Thymus (tissue), 14 donors: Measurements from ENCODE around the gene SPZ1. TPM values are rescaled to one million over a fixed set of nuclear protein-coding genes. Genes with fewer than 3 reads are reported as not detected.
A peak's percentile ranks its signal among the peaks of the same experiment; 100 is the strongest.
"Not testable (repeated sequence)": the region's sequence is repeated elsewhere in the genome, so short reads cannot be mapped to it uniquely, and the experiment has no call there.

Experiments used
- DNase-seq, 9 donors: peaks; one replicate each; pipeline ENCODE4 v3.0.0-alpha.2; 2013; ENCODE audit warnings: low spot score in 9 of 9, low read depth in 6 of 9, missing footprints in 1 of 9
- H3K27ac ChIP-seq, 2 donors: one replicate each; pipeline ENCODE4 v1.5.1; 2013; ENCODE audit warnings: control low read depth in 1 of 2, low read depth in 1 of 2, low read length in 1 of 2, mild to moderate bottlenecking in 1 of 2, moderate library complexity in 1 of 2
- H3K27me3 ChIP-seq, 2 donors: one replicate each; pipeline ENCODE4 v1.5.1; 2013; ENCODE audit warnings: low read length in 1 of 2; ENCODE audit not compliant: control insufficient read depth in 2 of 2, insufficient read depth in 1 of 2
- H3K36me3 ChIP-seq, 2 donors: one replicate each; pipeline ENCODE4 v1.5.1; 2013; ENCODE audit warnings: low read length in 1 of 2, mild to moderate bottlenecking in 1 of 2, moderate library complexity in 1 of 2; ENCODE audit not compliant: control insufficient read depth in 2 of 2, insufficient read depth in 2 of 2
- H3K4me1 ChIP-seq, 2 donors: one replicate each; pipeline ENCODE4 v1.5.1; 2013; ENCODE audit warnings: low read length in 2 of 2; ENCODE audit not compliant: control insufficient read depth in 2 of 2, insufficient read depth in 2 of 2
- H3K4me3 ChIP-seq, 2 donors: one replicate each; pipeline ENCODE4 v1.5.1; 2013; ENCODE audit warnings: low read length in 2 of 2, control low read depth in 1 of 2, mild to moderate bottlenecking in 1 of 2
- H3K9me3 ChIP-seq, 2 donors: one replicate each; pipeline ENCODE4 v1.5.1; 2013; ENCODE audit warnings: low read length in 1 of 2, mild to moderate bottlenecking in 1 of 2; ENCODE audit not compliant: control insufficient read depth in 2 of 2, insufficient read depth in 1 of 2
- WGBS: extraction: QIAGEN DNeasy Blood & Tissue Kit; methylation state at CpG from one replicate; pipeline ENCODE4 v1.1.7; 2013; 5-methylcytosine and 5-hydroxymethylcytosine counted together
- long read RNA-seq, 10 donors: transcript quantifications; one replicate each; lab custom pipeline, GENCODE V29; 2026
- polyA plus RNA-seq: library from polyadenylated mRNA; stranded (reverse); fragments of 200-250 nt; gene quantifications from one replicate; pipeline ENCODE4 v1.2.3, GENCODE V29; 2013
- total RNA-seq: library from RNA; stranded (reverse); fragments of 120-200 nt; gene quantifications from one replicate; pipeline ENCODE4 v1.2.4, GENCODE V29; 2013
- donor health status: healthy.

The SPZ1 gene
- not detected for total RNA-seq
- not detected for polyA plus RNA-seq
- long read RNA-seq, donor 1: 0 reads
- long read RNA-seq, donor 2: 0 reads
- long read RNA-seq, donor 3: 0 reads
- long read RNA-seq, donor 4: 0 reads
- long read RNA-seq, donor 5: 0 reads
- long read RNA-seq, donor 6: 0 reads
- long read RNA-seq, donor 7: 0 reads
- long read RNA-seq, donor 8: 0 reads
- long read RNA-seq, donor 9: 0 reads
- long read RNA-seq, donor 10: 0 reads

GRCh38 chr5:80319702-80320101 is at the start of gene SPZ1:
TSS of gene SPZ1 (plus strand) at chr5:80320002. CDS start at chr5:80320216, 214 bp downstream.
- WGBS: 98% methylated on average over 2 of the region's 2 CpGs
- no peak for DNase-seq
- Histone ChIP-seq H3K4me1 (no peaks in the 10 kb centered on the region), H3K36me3 (no peaks in the 10 kb centered on the region), H3K27ac (no peak within 1 kb of the TSS), H3K9me3 (no peaks in the 10 kb centered on the region), H3K27me3 (no peaks in the 10 kb centered on the region), H3K4me3 (no peak within 1 kb of the TSS)

GRCh38 chr5:80270543-80270942 is 49.3 kb upstream of the SPZ1 start:
- not testable (repeated sequence) for H3K4me3 ChIP-seq, DNase-seq, H3K27me3 ChIP-seq, H3K36me3 ChIP-seq, H3K9me3 ChIP-seq
- WGBS: 90% methylated on average over 2 of the region's 2 CpGs
- peak overlapping the region; percentile 79 to 87 for H3K27ac ChIP-seq
- peaks cover 0 to 37% of the 10 kb centered on the region in 2 donors for H3K4me1 ChIP-seq

- Histone ChIP-seq H3K27ac (no peak overlapping the region), H3K27me3 (no peaks in the 10 kb centered on the region), H3K4me3 (no peak overlapping the region), H3K9me3 (no peaks in the 10 kb centered on the region), H3K36me3 (no peaks in the 10 kb centered on the region), H3K4me1 (peaks cover 0 to 18% of the 10 kb centered on the region in 2 donors)
- peak in 5 of 9 donors; percentile 42 to 79 (median 44) for DNase-seq
- WGBS: 86% methylated on average over 2 of the region's 2 CpGs
Measured at GRCh38 chr5:80275347-80275746, 44.5 kb upstream of the SPZ1 start.

- Histone ChIP-seq H3K9me3 (no peaks in the 10 kb centered on the region), H3K36me3 (no peaks in the 10 kb centered on the region), H3K27me3 (no peaks in the 10 kb centered on the region), H3K27ac (no peak overlapping the region), H3K4me1 (peaks cover 0 to 11% of the 10 kb centered on the region in 2 donors), H3K4me3 (no peak overlapping the region)
- DNase-seq: no peak
Measured at GRCh38 chr5:80276186-80276585, 43.6 kb upstream of the SPZ1 start.

GRCh38 chr5:80277191-80277590 is 42.6 kb upstream of the SPZ1 start:
- WGBS: 95% methylated on average over 2 of the region's 2 CpGs
- peaks cover 0 to 4% of the 10 kb centered on the region in 2 donors for H3K4me1 ChIP-seq
- no peaks in the 10 kb centered on the region for H3K9me3 ChIP-seq

GRCh38 chr5:80282054-80282453 is 37.7 kb upstream of the SPZ1 start:
- H3K4me3 ChIP-seq: no peak overlapping the region
- peaks cover 3 to 7% of the 10 kb centered on the region in 2 donors for H3K4me1 ChIP-seq
- 87% methylated on average over 3 of the region's 3 CpGs for WGBS
- no peak for DNase-seq
- no peaks in the 10 kb centered on the region for H3K36me3 ChIP-seq
- no peaks in the 10 kb centered on the region for H3K9me3 ChIP-seq
- H3K27me3 ChIP-seq: no peaks in the 10 kb centered on the region
- H3K27ac ChIP-seq: no peak overlapping the region

More at GRCh38 chr5:80277191-80277590, 42.6 kb upstream of the SPZ1 start:
- H3K4me3 ChIP-seq: no peak overlapping the region
- H3K27me3 ChIP-seq: no peaks in the 10 kb centered on the region
- no peak overlapping the region for H3K27ac ChIP-seq
- no peaks in the 10 kb centered on the region for H3K36me3 ChIP-seq
- no peak for DNase-seq

GRCh38 chr5:80283360-80283759 is 36.4 kb upstream of the SPZ1 start:
- Histone ChIP-seq H3K27ac (no peak overlapping the region), H3K4me1 (peaks cover 3 to 7% of the 10 kb centered on the region in 2 donors), H3K4me3 (no peak overlapping the region), H3K9me3 (no peaks in the 10 kb centered on the region), H3K27me3 (no peaks in the 10 kb centered on the region), H3K36me3 (no peaks in the 10 kb centered on the region)
- WGBS: 74% methylated on average over 1 of the region's 1 CpG
- DNase-seq: no peak

GRCh38 chr5:80284720-80285119 is 35.1 kb upstream of the SPZ1 start:
- 53% methylated on average over 2 of the region's 2 CpGs for WGBS
- no peaks in the 10 kb centered on the region for H3K27me3 ChIP-seq
- DNase-seq: peak in 7 of 9 donors; percentile 39 to 87 (median 59)
- H3K4me3 ChIP-seq: no peak overlapping the region
- H3K36me3 ChIP-seq: no peaks in the 10 kb centered on the region
- no peaks in the 10 kb centered on the region for H3K9me3 ChIP-seq
- peaks cover 3 to 7% of the 10 kb centered on the region in 2 donors for H3K4me1 ChIP-seq
- peak overlapping the region in 1 of 2 donors; percentile 64 for H3K27ac ChIP-seq

GRCh38 chr5:80288177-80288576 is 31.6 kb upstream of the SPZ1 start:
- WGBS: 93% methylated on average over 2 of the region's 2 CpGs

More at GRCh38 chr5:80288177-80288576, 31.6 kb upstream of the SPZ1 start:
- Histone ChIP-seq H3K27me3 (no peaks in the 10 kb centered on the region), H3K36me3 (no peaks in the 10 kb centered on the region), H3K9me3 (no peaks in the 10 kb centered on the region), H3K27ac (no peak overlapping the region), H3K4me1 (peaks cover 3 to 7% of the 10 kb centered on the region in 2 donors), H3K4me3 (no peak overlapping the region)
- no peak for DNase-seq
